GM19193 (cell line): ENCODE results near the gene SLC6A8.

Source experiments
- POLR2A ChIP-seq: IDR thresholded peaks from 4 replicates; pipeline ENCODE4 v1.6.1; 2011; ENCODE audit not compliant: insufficient read depth, insufficient read length; ENCODE audit errors: extremely low read depth

Gene SLC6A8

DNA sequence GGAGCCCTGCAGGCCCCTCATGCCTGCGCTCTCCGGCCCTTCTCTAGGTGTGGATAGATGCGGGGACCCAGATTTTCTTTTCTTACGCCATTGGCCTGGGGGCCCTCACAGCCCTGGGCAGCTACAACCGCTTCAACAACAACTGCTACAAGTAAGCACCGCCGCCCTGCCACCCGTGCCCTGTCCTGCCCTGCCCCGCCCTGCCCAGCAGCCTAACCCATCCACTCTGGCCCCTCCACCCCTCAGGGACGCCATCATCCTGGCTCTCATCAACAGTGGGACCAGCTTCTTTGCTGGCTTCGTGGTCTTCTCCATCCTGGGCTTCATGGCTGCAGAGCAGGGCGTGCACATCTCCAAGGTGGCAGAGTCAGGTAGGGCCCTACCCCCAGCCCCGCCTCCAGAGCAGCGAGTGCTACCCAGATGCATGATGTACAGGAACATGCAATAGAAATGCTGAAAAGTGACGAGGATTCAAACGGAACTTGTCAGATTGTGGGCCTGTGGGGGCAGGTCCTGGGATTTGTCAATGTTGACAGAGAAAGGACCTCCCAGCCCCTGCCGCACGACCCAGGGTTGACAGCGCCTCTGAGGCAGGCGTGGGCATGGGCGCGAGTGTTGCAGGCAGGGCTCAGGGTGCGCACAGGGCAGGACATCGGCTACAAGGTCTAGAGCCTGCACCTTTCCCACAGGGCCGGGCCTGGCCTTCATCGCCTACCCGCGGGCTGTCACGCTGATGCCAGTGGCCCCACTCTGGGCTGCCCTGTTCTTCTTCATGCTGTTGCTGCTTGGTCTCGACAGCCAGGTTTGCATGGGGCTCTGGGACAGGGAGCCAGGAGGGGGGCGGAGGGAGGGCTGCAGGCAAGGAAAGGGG, 5.7 kb downstream of the SLC6A8 start:
- no peak for TF ChIP-seq POLR2A

DNA sequence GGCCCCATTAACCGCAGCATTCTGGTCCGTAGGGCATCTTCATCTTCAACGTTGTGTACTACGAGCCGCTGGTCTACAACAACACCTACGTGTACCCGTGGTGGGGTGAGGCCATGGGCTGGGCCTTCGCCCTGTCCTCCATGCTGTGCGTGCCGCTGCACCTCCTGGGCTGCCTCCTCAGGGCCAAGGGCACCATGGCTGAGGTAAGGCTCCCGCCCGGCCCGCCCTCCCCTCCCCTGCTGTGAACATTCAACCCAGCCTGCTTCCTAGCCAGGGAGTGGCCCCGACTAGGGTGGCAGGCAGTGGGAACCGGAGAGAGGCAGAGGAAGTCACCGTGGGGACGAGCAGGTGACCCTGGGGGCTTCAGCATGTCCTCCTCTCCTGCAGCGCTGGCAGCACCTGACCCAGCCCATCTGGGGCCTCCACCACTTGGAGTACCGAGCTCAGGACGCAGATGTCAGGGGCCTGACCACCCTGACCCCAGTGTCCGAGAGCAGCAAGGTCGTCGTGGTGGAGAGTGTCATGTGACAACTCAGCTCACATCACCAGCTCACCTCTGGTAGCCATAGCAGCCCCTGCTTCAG, 7.1 kb downstream of the SLC6A8 start:
- TF ChIP-seq POLR2A: no peak

DNA sequence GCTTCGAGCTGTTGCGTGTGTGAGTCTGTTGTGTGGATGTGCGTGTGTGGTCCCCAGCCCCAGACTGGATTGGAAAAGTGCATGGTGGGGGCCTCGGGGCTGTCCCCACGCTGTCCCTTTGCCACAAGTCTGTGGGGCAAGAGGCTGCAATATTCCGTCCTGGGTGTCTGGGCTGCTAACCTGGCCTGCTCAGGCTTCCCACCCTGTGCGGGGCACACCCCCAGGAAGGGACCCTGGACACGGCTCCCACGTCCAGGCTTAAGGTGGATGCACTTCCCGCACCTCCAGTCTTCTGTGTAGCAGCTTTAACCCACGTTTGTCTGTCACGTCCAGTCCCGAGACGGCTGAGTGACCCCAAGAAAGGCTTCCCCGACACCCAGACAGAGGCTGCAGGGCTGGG, 8.4 kb downstream of the SLC6A8 start:
- no peak for TF ChIP-seq POLR2A

DNA sequence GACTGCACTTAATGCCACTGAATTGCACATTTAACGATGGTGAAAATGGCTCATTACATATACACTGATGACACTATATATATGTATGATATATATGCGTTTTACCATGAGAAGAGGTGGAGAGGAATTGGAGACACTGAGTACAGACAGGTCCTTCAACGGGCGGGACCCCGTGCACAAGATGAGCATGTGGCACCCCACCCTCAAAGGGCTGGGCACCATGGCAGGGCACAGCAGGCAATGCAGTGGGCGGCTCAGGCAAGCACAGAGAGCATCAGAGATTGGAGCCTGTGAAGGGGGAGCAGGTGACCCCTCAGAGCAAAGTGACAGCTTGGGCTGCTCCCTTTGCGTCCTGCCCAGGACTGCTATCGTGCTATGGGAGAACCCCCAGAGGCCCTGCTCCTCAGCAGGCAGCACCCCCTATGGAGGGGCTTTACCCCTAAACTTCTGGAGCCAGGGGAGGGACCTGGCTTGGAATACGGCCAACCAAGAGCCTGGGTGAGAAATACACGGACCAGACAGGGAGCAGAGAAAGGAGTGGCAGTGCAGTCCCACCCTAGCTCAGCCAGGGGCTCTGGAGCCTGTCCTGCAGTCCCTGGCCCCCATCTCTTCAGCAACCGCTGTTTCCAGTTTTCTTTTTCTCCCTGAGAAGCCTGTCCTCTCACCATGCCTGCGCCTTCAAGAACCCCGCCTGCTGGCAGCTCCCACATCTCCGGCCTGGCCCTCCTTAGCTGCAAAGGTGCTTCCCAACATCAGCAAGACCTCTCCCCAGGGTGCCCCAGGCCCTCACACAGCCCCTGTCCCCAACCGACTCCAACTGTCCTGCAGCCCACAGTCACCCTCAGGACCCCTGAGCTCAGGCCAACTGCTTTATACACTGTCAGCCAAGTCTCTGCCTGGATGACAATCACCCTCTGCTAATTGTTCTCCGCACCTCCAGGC, 10.5 kb downstream of the SLC6A8 start:
- no peak for TF ChIP-seq POLR2A

DNA sequence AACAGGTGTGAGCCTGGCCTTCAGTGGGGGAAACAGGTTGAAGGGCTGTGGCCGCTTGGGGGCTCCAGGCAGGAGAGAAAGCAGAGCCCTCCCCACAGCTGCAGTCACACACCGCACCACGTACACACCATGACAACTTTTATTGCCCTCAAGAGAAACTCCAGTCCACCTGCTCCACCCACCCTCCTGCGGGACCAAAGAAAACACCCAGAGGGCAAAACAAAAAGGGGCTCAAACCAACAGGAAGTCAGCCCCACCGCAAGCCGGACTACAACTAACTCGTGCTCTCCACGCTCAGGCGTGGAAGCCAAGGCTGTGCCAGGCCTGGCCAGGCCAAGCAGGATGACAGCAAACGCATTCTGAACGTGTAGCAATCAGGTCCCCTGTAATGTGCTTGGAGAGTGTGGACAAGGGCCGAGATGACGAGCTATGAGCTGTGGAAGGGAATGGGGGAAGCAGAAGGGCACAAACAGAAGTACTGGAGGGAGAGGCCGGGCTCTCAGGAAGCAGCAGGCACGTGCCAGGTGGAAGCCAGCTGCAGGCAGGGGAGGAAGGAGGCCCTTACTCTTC, 12.7 kb downstream of the SLC6A8 start:
- TF ChIP-seq POLR2A: no peak

DNA sequence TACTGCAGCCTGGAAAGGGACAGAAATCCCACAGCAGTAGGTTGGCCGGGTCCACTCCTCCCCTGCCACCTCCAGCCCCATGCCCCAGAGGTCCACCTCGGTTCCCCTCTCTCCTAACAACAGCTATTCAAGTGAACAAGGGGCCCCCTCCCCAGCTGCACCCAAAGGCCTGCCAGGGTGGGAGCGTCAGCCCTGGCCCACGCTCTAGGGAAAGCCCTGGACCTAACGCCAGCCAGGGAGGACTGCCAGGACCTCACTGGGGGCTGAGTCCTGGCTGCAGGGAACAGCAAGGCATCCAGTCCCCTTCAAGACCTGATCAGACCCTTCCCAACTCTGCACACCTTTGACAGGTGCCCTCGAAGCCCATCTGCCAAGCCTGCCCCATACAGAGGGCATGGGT, 13.2 kb downstream of the SLC6A8 start:
- TF ChIP-seq POLR2A: no peak

DNA sequence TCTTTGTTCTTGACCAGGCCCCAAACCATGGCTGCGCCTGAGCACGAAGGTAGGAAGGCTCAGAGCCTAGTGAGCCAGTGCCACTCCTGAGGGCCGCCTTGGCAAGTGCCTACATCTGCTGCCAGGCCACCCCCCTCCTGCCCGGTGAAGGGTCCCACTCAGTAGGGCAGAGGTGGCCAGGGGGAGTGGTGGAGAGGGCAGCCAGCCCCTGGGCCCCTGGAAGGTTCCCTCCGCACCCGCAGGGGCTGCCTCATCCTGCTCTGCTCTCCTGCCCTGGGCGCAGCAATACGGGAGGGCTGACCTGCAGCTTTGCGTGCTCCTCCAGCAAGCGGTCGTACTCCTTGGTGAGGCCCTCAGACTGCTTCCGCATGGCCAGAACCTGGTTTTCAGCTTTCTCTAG, 14.0 kb downstream of the SLC6A8 start:
- TF ChIP-seq POLR2A: no peak

DNA sequence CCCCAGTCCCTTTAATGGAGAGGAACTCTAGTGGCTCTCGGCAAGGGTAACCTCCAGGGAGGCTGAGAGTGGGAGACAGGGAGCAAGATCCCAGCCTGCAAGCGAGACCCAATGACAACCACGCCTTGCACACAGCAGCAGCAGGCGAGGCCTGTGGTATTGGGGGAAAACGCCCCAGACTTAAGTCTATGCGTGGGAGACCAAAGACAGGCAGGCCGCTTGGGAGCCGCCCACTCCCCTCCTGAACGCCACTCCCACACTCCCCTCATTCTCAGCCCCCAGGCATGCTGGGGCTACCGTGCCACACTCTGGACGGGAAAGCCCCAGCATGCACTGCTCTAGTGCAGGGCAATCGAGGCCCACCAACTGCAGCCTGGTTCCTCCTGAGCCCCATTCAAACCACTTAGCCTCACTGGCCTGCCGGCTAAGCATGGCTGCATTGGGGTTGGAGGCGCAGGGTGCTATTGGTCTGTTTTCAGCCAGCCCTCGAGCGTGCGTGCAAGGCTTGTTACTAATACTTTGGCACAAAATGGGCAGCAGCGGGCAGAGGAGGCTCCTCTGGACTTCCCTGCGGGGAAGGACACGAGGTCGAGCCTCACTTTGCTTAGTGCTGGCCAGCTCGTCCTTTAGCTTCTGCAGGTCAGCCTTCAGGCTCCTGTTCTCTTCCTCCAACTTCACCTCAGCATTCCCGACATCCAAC, 14.8 kb downstream of the SLC6A8 start:
- no peak for TF ChIP-seq POLR2A

DNA sequence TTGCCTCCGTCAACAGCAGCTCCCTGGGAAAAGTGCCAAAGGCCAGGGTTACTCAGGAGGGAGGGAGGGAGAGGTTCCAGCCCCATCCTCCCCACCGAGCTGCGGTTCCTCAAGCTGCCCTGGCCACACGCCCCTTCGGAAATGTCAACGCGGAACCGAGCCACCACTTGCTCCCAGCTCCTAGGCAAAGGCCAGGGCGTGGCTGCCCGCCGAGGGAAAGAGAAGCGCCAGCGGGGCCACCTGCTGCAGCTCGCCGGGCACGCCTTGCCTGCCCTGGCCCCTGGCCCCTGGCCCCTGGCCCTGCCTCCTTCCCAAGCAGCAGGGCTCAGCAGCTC, 15.3 kb downstream of the SLC6A8 start:
- no peak for TF ChIP-seq POLR2A

DNA sequence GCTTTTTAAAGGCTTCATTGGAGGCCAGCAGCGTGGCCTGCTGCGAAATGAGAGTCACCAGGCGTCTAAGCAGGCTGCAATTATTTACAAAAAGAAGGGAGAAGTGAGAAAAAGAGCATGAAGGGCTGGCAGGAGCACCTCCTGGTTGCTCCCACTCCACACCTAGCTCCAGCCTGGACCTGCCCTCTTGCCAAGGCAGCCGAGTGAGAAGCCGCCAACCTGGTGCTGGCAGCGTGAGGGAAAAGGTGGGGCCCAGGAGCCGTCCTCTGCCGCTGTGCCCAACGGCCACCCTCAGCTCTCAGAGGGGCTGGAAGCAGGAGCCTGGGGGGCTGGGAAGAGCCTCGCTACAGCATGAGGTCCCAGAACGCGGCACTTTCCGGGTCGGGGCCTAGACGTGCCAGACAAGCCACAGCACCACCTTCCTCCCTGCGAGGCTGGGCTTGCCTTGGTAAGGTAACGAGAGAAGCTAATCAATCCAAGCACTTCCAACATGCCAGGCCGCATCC, 16.3 kb downstream of the SLC6A8 start:
- TF ChIP-seq POLR2A: no peak

DNA sequence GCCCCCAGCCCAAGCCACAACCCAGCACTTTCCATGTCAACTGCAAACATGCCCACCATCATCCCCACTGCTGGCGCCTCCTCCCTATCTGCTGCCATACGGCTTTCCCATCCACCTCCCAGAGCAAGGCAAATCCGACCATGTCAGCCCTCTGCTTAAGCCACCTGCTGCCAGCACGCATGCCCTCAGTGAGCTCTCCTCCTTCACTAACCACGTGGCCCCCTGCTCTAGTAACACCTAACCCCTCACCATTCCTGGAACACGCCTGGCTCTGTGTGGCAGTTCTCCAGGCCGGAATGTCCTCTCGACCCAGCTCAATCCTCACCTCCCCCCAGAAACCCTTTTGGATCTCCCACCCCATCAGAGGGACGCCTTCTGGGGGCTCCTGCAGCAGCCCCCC, 19.1 kb downstream of the SLC6A8 start:
- TF ChIP-seq POLR2A: no peak

DNA sequence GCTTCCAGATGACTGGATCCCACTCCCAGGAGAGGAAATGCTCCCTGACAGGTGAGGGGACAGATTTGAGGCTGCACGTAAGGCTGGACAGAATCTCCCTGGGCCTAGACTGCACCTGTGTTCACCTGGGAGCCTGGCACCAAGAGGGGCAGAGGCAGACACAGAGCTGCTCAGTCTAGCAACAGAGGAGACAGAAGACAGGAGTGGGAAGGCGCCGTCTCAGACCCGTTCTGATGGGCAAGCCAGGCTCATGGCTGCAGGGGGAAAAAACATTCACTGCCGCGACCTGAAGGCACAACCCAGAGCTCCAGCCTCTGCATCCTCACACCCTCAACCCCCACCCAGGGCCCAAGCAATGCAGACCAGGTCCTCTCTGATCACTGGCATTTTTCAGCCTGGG, 19.7 kb downstream of the SLC6A8 start:
- TF ChIP-seq POLR2A: no peak

DNA sequence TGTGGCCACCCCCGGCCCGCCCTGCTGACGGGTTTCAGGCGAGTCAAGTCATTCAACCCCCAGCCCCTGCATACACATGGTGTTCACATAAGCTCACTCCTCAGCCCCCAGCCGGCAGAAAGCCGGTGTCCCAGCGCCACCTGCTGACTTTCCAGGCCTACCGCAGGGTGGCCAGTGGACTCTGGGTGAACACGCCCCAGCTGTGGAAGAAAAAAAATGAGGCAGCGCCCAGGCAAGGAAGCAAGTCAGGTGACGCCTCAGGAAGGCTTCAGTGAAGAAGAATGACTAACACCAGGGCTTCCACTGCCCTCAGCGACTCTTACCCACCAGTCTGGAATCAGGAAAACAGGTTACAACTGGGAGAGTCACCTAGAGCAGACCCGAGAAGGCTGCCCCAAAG, 20.7 kb downstream of the SLC6A8 start:
- TF ChIP-seq POLR2A: no peak
